GM19328 (cell line): ENCODE measurements around the gene LPIN3.

Experiments
- ATAC-seq: cut with Tn5 transposase; IDR thresholded peaks from one replicate; pipeline ENCODE4 v1.9.1; 2021; ENCODE audit warnings: mild to moderate bottlenecking, moderate library complexity; ENCODE audit not compliant: unreplicated experiment

The LPIN3 gene

DNA sequence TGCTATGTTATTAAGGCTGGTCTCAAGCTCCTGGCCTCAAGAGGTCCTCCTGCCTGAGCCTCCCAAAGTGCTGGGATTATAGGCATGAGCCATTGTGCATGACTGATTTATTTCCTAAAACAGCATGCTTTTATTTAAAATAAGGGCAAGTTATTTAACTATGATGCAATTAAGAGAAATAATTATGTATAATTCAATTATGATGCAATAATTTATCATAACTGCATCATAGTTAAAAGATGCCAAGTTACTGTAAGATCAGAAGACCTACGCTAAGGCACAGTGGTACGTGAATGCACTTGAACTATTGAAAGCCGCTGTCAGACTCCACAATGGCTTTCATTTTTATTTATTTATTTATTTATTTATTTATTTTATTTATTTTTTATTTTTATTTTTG, 50.3 kb downstream of the LPIN3 start:
- ATAC-seq, result no peak

DNA sequence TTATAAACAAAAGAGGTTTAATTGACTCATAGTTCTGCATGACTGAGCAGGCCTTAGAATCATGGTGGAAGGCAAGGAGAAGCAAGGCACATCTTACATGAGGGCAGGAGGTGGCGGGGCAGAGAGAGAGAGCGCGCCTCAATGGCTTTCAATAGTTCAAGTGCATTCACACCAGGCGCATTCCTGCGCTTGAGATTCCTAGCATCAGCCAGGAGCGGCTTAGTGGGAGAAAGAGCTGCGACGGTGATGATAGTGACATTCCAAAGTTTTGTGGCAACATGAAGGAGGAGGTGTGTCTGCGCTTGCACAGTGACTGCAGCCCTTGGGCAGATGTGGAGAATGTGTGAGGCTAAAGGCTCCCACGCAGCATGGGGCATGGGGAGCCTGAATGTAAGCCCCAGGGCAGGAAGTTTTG, 51.0 kb downstream of the LPIN3 start:
- ATAC-seq, result no peak

DNA sequence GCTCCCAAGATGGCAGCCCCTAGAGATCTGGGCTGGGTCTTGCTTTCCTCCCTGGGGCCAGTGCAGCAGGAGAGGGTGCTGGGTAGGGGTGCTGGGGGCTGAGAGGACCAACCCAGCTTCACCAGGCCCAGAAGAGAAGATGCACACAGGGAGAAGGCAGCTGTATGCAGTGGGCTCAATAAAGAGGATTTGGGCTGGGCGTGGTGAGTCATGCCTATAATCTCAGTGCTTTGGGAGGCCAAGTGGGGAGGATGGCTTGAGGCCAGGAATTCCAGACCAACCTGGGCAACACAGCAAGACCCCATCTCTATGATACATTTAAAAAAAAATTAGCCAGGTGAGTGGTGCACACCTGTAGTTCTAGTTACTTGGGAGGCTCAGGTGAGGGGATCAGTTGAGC, 51.7 kb downstream of the LPIN3 start:
- ATAC-seq, result no peak

DNA sequence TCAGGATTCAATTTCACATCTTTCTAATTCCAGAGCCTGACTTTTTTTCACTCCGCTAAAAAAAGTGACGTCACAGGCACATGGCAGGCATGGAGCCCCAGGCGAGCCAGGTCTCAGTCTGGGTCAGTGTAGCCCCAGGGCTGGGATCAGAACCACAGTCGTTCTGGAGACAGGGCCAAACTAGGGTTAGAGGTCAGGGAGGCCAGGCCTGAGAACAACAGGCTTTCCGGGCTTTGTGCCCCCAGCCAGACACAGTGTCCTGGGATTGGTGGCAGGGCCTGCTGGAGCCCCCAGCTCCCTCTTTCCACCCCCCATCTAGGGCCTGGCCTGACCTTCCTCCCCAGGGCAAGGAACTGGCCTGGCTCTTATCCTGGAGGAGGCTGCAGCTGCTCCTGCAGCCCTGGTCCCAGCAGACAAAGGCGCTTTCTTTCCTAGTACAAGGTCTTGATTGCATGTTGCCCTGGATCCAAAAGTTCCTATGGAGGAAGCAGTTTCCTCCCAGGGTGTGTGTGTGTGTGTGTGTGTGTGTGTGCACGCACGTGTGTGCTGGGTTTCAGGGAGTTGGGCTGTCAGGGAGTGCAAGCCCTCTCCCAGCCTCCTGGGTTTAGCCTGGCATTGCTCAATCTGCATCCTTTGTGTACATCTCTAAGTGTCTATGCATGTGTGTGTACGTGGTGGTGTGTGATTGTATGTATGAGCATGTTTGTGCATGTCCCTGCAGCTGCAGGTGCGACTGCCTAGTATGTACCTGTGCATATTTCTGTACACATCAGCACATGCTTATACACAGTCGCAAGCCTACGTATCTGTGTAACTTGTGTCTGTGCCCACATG, 52.5 kb downstream of the LPIN3 start:
- no peak for ATAC-seq

DNA sequence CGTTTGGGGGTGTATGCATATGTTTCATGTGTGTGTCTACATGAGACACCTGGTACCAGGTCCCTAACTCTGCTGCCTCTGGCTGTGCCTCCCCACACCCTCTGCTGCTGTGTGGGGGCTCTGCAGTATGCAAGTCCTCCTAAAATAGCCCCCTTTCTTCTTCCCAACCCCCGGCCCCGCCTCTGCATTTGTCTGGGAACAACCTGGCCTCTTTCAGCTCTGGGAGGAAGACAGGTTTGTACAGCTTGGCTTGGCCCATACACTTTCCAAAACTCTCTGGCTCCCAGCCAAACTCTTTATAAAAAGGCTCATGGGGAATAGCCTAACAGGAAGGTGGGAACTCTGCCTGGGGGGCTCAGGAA, 53.1 kb downstream of the LPIN3 start:
- no peak for ATAC-seq

DNA sequence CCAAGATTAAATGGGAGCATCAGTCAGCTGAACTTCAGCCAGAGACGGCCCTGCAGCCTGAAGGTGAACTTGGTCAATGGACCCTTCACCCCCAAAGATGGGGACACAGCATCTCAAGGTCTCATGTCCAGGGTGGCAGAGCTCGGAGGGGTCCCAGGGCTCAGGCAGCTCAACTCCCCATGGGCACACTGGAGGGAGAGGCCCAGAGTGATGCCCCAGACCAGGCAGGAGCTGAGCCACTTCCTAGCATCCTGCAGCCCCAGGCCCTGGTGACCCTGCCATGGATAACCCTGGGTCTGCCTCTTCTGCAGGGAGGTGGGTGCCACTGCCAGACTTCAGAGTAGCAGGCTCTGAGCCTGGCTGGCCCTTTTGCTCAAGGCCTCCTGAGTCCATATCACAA, 53.5 kb downstream of the LPIN3 start:
- no peak for ATAC-seq

DNA sequence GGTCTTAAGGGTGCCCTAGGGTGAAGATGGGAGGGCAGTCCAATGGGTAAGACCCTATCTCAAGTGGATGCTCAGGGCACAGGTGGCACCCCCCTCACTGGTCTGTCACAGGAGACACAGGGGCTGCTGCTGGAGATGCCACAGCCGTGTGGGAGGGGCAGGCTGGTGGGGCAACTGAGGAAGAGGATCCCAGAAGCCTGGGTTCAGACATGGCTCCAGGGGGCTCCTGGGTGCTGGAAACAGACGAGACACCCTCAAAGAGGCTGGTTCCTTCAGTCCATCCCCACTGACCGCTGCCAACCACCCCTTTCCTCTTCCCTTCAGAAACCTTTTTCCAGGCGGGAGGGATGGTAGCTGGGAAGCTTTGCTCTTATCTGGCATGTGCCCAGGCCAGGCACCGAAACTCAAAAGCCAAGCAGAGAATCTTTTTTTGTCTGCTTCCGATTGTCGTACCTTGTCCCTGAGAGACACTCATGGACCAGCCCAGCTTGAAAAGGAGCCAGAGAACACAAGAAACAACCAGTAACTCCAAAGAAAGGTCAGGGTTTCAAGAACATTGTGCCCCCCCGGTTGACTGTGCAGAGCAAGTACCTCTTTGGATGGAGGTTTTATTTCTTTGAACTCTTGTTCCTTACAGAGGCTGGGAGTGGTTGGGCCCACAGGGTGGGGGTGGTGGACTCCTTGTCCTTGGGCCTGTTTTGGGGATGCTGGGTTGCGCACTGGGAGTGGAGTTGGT, 54.5 kb downstream of the LPIN3 start:
- no peak for ATAC-seq

DNA sequence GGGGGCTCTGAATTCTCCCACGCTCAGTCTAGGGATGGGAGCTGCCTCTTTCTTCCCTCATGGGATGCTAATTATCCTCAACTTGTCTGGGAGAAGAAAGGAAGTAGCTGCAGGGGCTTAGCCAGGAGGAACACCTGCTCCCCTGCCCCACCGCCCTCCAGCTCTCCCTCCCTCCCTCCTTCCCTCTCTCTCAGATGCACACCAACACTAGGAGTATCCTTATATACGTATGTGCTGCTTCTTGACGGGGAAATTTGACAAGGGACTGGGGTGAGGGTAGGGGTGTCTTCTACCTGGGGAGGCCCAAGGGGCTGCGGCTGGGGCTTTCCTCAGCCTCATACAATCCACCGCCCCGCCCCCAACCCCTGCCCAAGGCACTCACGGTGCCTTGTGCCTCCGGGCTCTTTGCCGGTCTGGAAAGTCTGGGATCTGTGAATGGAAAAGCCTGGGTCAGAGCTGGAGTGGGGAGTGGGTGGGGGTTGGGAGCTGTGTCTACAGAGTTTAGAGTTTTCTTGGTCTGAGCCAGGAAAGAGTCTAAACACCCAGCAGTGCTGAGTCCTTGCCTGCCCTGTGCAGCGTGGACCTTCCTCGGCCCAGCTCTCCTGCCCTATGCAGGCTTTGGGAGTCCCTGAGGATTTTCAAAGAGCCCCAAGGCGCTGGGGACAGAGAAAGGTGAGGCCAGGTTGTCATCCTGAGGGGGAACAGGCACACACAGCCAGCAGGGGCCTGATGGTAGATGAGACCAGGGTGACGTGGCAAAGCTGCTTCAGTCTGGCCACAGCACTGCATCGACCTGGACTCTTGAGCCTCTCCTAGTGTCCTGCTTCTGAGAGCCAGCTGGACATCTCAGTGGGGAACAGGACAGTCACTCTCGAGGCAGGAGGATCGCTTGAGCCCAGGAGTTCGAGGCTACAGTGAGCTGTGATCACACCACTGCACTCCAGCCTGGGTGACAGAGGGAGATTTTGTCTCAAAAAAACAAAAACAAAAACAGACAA, 55.3 kb downstream of the LPIN3 start:
- no peak for ATAC-seq

DNA sequence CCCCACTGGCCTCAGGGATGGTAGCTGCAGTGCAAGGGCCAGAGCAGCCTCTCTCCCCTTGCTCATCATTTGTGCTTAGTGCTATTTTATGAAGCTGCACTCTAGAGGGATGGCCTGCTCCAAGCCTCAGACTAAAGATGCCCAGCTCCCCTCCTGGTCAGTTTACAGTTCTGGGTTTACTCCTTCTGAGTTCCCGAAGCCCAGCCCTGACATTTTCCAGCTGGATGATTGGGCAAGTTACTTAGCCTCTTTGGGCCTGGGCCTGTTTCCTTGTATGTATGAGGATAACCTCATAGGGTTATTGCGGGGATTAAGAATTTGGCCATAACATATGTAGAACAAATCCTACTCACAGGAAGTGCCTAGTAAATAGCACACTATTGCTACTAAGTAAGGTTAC, 57.8 kb downstream of the LPIN3 start:
- no peak for ATAC-seq

DNA sequence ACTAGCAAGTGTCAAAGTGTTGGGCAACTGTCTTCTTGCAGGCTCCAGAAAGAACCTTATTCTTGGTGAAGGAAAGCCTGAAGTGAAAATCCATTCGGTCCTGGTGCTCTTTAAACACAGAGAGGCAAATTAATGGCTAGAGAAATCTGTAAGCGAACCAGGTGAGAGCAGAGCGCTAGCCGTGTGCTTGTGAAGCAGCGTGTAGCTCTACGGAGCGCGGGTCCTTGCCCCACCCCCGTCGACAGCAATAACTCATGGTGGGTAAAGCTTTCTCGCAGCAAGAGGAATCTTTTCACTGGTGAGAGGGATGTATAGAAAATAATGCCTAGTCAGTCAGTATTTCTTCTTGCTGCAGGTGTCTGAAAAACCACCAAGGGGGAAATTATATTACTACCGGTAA, 63.0 kb downstream of the LPIN3 start:
- ATAC-seq, result no peak

DNA sequence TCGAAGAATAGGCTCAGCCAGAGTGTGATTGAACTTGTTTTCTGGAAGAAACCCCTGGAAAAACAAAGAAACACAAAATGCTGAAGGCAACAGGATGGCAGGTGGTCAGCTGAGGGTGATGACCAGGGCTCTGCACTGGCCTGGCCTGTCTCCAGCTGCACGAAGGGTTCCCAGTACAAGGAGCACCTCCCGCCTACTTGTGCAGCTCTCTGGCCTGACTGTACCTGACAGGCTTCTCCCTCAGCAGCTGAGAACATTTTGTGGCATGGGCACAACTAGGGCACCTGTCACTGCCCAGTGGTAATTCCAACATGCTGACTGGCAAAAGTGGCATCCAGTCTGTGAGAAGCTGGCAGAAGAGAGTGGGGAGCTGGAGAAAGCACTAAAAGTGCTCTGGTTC, 64.8 kb downstream of the LPIN3 start:
- ATAC-seq, result no peak

DNA sequence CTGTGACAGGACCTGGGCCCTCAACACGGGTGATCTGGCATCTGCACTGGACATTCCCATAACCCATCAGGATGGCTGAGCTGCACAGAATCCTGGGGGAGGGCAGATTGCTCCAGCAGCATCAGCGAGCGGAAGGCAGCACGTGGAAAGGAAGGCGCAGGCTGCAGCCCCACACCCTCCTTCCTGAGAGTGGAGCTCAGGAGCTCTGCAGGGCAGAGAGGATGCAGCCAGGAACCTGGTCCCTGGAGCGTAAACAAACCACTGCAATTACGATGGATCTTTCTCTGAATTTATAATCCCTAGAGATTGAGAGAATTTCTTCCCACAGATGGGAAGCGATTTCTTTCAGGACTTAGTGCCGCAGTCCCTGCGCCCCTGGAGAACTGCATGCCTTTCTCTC, 65.7 kb downstream of the LPIN3 start:
- ATAC-seq, result no peak

DNA sequence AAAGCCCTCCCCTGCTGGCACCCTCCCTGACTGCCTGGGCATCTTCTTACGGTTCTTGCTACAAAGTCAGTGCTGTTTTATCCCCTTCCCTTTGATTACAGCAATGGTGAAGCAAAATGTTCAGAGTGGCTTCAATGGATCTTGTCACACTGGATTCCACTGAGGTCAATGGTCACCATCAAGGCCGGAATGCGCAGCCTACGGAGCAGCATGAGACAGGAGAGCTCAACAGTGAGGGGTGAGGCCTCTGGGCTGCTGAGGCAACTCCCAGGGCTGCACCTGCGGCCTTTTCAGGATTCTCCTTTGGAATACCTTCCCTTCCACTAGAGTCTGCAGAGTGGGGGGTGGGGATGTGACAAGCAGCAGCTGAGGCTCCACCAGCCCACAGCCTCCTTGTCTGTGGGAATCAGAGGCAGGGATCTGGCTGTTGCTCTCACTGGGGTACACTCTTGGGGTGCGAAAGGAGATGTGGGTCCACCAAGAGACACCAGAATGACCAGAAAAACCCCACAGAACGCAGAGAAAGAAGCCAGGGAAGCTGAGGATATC, 66.3 kb downstream of the LPIN3 start:
- no peak for ATAC-seq

DNA sequence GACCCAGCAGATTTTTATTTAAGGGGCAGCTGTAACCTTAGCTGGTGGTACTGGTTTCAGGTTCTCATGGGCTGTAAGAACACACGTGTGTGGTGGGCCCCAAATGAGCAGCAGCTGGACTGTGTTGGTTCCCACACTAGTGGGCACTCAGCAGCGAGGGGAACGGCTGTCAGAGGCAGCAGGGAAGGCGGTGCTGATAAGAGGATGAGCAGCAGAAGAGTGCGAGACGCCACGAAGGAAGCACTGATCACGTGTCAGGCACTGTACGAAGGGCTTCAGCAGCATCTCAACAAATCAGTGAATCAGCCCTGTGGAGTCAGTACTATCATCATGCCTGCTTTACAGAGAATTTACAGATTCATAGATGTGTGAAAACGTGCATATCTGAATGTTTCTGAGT, 67.0 kb downstream of the LPIN3 start:
- ATAC-seq, result no peak

DNA sequence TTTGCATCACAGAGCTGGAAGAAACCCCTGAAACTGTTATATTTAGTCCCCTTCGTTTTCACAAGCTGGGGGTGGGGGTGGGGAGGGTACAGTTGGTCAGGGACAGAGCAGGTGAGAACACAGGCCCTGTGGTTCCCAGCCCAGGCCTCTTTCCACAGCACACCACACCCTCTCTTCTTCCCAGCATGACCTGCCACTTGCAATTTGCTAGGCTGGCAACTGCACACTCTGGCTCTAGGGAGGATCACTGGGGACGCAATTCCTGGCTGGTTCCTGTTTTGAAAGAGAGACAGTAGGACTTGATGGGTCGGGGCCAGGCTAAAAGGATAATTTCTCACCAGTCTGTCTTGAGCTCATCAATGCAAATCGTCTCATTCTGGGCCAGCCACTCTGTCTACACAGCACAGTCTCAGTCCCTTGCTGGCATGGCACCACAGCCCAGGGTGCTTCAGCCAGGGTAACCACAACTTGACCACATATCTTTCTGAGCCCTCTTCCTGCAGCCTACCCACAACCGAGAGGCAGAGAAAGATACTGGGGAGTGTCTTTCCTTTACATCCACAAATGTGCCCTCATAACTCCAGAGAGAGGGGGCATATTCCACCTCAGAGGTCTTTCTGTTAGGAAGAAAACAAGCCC, 67.7 kb downstream of the LPIN3 start:
- no peak for ATAC-seq

DNA sequence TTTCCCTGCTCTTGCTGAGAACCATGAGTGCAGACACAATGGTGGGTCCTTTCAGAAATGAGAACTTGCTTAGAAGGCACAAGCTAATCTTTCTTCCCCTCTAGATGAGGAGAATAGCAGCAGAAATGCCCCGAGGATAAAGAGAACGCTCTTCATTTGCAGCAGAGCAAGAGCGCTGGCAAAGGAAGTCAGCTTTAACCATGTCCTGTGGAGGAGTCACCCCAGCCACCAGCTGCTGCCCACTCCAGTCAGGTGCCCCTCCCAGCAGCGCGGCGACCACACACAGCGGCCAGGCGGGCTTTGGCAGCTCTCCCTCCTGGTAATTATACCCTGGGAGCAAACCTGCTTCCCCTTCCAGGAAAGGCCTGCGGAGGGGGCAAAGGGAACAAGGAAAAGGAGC, 68.4 kb downstream of the LPIN3 start:
- no peak for ATAC-seq
